HG03460 (cell line): Measurements from ENCODE around the gene MRPS23.

ENCODE experiments used
- ATAC-seq: cut with Tn5 transposase; IDR thresholded peaks from one replicate; pipeline ENCODE4 v1.9.1; 2021; ENCODE audit not compliant: unreplicated experiment

Gene MRPS23

DNA sequence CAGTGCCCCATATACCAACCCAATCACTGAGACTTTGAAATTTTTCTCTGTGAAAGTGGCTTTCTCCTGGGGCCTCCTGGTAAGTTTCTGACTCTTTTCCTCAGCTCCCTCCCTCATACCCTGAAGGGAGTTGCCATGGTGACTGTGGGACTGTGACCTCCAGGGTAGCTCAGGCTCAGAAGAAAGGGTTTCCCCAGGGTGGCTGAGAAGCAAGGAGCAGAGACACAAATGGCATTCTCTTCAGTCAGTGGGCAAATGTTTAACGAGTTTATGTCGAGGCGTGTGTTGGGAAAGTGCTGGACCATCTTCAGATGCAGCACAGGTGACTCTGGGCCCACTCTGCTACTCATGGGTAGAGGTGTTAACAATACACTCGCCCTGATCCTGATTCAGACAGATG is 46.8 kb downstream of the MRPS23 start:
- no peak for ATAC-seq

GRCh38 chr17:57801044-57801711 is 48.7 kb downstream of the MRPS23 start:
- ATAC-seq = no peak

DNA sequence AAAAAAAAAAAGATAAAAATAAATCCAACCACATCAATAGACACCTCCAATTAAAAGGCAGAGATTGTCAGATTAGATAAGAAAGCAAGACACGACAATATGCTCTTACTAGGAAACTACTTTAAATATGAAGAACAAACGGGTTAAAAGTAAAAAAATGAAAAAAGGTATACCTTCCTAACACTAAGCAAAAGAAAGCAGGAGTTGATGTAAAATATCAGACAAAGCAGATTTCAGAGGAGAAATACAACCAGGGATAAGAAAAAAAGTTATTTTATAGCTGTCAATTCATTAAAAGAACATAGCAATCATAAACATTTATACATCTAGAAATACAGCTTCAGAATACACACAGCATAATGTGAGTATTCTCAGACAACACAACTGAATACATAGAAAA is 55.0 kb downstream of the MRPS23 start:
- ATAC-seq = no peak

- no peak for ATAC-seq
Measured at GRCh38 chr17:57788725-57789124, 61.1 kb downstream of the MRPS23 start.

GRCh38 chr17:57785022-57785421 is 64.8 kb downstream of the MRPS23 start:
- ATAC-seq = no peak
